ENCODE data around the gene GPX1. TPM values are rescaled to one million over a fixed set of nuclear protein-coding genes. Genes with fewer than 3 reads are reported as not detected.

GPX1 gene
- polyA plus RNA-seq, 1 donor from 2014 or later = 106 TPM

DNA sequence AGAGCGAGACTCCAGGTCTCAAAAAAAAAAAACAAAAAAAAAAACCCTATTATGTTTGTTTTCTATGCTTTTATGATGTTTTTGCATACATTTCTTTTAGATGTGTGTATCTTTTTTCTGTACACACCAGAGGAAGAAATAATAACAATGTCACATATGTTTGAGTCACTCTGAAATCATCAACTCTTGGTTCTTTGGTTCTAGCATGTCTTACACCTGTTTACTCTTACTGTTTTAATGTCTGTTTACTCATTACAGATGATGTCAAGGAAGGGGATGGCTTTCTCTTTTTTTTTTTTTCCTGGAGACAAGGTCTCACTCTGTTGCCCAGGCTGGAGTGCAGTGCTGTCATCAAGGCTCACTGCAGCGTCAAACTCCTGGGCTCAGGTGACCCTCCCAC lies 29.6 kb upstream of the GPX1 start:
- Histone ChIP-seq H3K36me3 (ENCODE audit: insufficient read depth, low read length) (no peaks in the 10 kb centered on the region), H3K9ac (ENCODE audit: low read length) (no peak overlapping the region), H3F3A (ENCODE audit: insufficient read depth, low read length, poor library complexity, severe bottlenecking) (no peaks in the 10 kb centered on the region), H3K4me3 (ENCODE audit: low read length) (no peak overlapping the region), H3K27me3 (ENCODE audit: insufficient read depth, low read depth, low read length) (no peaks in the 10 kb centered on the region), H4K20me1 (ENCODE audit: insufficient read depth) (no peaks in the 10 kb centered on the region), H3K27ac (ENCODE audit: low read length) (no peak overlapping the region), H3K9me2 (ENCODE audit: insufficient read depth, low read length) (no peaks in the 10 kb centered on the region), H2AFZ (ENCODE audit: low read depth, low read length) (no peak overlapping the region), H3K9me3 (ENCODE audit: low read length) (no peaks in the 10 kb centered on the region), H3K4me2 (ENCODE audit: low read length) (no peak overlapping the region), H3K79me2 (replicated peaks; ENCODE audit: insufficient read depth, low read length) (peaks cover 57% of the 10 kb centered on the region)
- TF ChIP-seq TAF1 (IDR thresholded peaks at IDR 0.05; ENCODE audit: low read depth) (no peak), RAD21 (conservative IDR thresholded peaks at IDR 0.05) (no peak), MXI1 (conservative IDR thresholded peaks at IDR 0.05; ENCODE audit: poor library complexity, severe bottlenecking) (no peak), EP300 (conservative IDR thresholded peaks at IDR 0.05; ENCODE audit: poor library complexity, severe bottlenecking) (no peak), EZH2 (IDR thresholded peaks at IDR 0.05; ENCODE audit: borderline replicate concordance, insufficient read depth, low read length, poor library complexity, severe bottlenecking) (no peak), POLR2AphosphoS5 (IDR thresholded peaks at IDR 0.05) (no peak), SMC3 (conservative IDR thresholded peaks at IDR 0.05; ENCODE audit: poor library complexity) (no peak)
- TF ChIP-seq, protein P1, sequence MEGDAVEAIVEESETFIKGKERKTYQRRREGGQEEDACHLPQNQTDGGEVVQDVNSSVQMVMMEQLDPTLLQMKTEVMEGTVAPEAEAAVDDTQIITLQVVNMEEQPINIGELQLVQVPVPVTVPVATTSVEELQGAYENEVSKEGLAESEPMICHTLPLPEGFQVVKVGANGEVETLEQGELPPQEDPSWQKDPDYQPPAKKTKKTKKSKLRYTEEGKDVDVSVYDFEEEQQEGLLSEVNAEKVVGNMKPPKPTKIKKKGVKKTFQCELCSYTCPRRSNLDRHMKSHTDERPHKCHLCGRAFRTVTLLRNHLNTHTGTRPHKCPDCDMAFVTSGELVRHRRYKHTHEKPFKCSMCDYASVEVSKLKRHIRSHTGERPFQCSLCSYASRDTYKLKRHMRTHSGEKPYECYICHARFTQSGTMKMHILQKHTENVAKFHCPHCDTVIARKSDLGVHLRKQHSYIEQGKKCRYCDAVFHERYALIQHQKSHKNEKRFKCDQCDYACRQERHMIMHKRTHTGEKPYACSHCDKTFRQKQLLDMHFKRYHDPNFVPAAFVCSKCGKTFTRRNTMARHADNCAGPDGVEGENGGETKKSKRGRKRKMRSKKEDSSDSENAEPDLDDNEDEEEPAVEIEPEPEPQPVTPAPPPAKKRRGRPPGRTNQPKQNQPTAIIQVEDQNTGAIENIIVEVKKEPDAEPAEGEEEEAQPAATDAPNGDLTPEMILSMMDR (IDR thresholded peaks at IDR 0.05; ENCODE audit: poor library complexity, severe bottlenecking) = no peak
- TF ChIP-seq, protein P2, sequence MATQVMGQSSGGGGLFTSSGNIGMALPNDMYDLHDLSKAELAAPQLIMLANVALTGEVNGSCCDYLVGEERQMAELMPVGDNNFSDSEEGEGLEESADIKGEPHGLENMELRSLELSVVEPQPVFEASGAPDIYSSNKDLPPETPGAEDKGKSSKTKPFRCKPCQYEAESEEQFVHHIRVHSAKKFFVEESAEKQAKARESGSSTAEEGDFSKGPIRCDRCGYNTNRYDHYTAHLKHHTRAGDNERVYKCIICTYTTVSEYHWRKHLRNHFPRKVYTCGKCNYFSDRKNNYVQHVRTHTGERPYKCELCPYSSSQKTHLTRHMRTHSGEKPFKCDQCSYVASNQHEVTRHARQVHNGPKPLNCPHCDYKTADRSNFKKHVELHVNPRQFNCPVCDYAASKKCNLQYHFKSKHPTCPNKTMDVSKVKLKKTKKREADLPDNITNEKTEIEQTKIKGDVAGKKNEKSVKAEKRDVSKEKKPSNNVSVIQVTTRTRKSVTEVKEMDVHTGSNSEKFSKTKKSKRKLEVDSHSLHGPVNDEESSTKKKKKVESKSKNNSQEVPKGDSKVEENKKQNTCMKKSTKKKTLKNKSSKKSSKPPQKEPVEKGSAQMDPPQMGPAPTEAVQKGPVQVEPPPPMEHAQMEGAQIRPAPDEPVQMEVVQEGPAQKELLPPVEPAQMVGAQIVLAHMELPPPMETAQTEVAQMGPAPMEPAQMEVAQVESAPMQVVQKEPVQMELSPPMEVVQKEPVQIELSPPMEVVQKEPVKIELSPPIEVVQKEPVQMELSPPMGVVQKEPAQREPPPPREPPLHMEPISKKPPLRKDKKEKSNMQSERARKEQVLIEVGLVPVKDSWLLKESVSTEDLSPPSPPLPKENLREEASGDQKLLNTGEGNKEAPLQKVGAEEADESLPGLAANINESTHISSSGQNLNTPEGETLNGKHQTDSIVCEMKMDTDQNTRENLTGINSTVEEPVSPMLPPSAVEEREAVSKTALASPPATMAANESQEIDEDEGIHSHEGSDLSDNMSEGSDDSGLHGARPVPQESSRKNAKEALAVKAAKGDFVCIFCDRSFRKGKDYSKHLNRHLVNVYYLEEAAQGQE (IDR thresholded peaks at IDR 0.05; ENCODE audit: borderline replicate concordance) = no peak

DNA sequence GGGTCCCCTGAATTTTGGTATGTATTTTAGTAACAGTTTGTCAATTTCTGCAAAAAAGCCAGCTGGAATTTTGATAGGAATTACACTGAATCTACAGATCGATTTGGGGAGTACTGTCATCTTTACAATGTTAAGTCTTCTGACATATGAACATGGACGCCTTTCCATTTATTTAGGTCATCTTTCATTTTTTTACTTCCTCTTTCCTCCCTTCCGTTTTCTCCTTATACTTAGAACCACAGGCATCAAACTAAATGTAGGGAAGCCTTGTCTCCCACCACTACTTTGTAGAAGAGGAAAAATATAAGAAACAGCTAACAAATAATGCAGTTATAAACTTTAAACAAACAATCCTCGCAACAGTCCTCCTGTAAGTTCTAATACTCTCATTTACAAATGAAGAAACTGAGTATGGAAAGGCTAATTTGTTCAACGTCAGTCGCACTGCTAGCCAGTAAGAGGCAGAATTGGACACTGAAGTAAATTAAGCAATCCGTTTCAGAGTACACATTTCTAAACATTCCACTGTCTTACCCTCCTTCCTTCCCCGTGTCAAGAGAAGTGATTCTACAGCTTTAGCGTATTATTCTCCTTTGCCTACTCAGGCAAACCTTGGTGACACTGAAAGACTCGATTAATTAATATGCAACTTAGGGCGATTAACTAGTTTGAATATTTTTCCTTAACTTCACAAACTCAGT lies 28.1 kb upstream of the GPX1 start:
- Histone ChIP-seq H3K4me2 (ENCODE audit: low read length) (no peak overlapping the region), H3K9ac (ENCODE audit: low read length) (no peak overlapping the region), H3K4me3 (ENCODE audit: low read length) (no peak overlapping the region), H3K9me3 (ENCODE audit: low read length) (no peaks in the 10 kb centered on the region), H4K20me1 (ENCODE audit: insufficient read depth) (no peaks in the 10 kb centered on the region), H3K9me2 (ENCODE audit: insufficient read depth, low read length) (no peaks in the 10 kb centered on the region), H3K27ac (ENCODE audit: low read length) (no peak overlapping the region), H3K27me3 (ENCODE audit: insufficient read depth, low read depth, low read length) (no peaks in the 10 kb centered on the region), H3F3A (ENCODE audit: insufficient read depth, low read length, poor library complexity, severe bottlenecking) (no peaks in the 10 kb centered on the region), H3K79me2 (replicated peaks; ENCODE audit: insufficient read depth, low read length) (peaks cover 59% of the 10 kb centered on the region), H2AFZ (ENCODE audit: low read depth, low read length) (no peak overlapping the region), H3K36me3 (ENCODE audit: insufficient read depth, low read length) (no peaks in the 10 kb centered on the region)
- TF ChIP-seq MXI1 (conservative IDR thresholded peaks at IDR 0.05; ENCODE audit: poor library complexity, severe bottlenecking) = no peak
- no peak for TF ChIP-seq TAF1 (IDR thresholded peaks at IDR 0.05; ENCODE audit: low read depth)
- no peak for TF ChIP-seq EZH2 (IDR thresholded peaks at IDR 0.05; ENCODE audit: borderline replicate concordance, insufficient read depth, low read length, poor library complexity, severe bottlenecking)
- TF ChIP-seq, protein P2 (IDR thresholded peaks at IDR 0.05; ENCODE audit: borderline replicate concordance) = no peak
- TF ChIP-seq RAD21 (conservative IDR thresholded peaks at IDR 0.05) = no peak
- no peak for TF ChIP-seq POLR2AphosphoS5 (IDR thresholded peaks at IDR 0.05)
